Left lung (tissue), 10 donors: ENCODE measurements around the gene SIPA1L3. TPM values are rescaled to one million over a fixed set of nuclear protein-coding genes. Genes with fewer than 3 reads are reported as not detected.
A peak's percentile ranks its signal among the peaks of the same experiment; 100 is the strongest.

Experiments
- ATAC-seq: fragments of 200-7000 bp; cut with Tn5 transposase; one replicate; pipeline ENCODE4 v1.9.1; 2020; ENCODE audit warnings: moderate library complexity
- DNase-seq, 4 donors: peaks; one replicate each; pipeline ENCODE4 v3.0.0-alpha.2; 2013 to 2020
- H3K27ac ChIP-seq, 2 donors: fragments of 200-600 bp; sonication (generic) in 1 of 2; one replicate each; pipeline versions ENCODE4 v1.5.0 to v1.8.0; 2020 to 2021
- H3K27me3 ChIP-seq, 2 donors: fragments of 200-600 bp; sonication (generic) in 1 of 2; one replicate each; pipeline versions ENCODE4 v1.5.0 to v1.8.0; 2020 to 2021
- H3K36me3 ChIP-seq, 2 donors: fragments of 200-600 bp; sonication (generic) in 1 of 2; one replicate each; pipeline versions ENCODE4 v1.5.0 to v1.8.0; 2020 to 2021
- H3K4me1 ChIP-seq, 2 donors: fragments of 200-600 bp; one replicate each; pipeline ENCODE4 v1.8.0; 2021
- H3K4me3 ChIP-seq, 2 donors: fragments of 200-600 bp; sonication (generic) in 1 of 2; one replicate each; pipeline versions ENCODE4 v1.5.0 to v1.8.0; 2020 to 2021; ENCODE audit warnings: mild to moderate bottlenecking in 1 of 2
- H3K9me3 ChIP-seq, 2 donors: fragments of 200-600 bp; sonication (generic) in 1 of 2; one replicate each; pipeline versions ENCODE4 v1.5.0 to v1.8.0; 2020 to 2021
- intact Hi-C, 2 donors: fragments of 100-400 bp; cut with DNase I; formaldehyde crosslinking; loops; one replicate each; pipeline versions ENCODE4 v1.11.2 to v1.14.2; 2022
- polyA plus RNA-seq, 6 donors: library from polyadenylated mRNA; unstranded; fragments of 120-200 nt; gene quantifications; one replicate each; pipeline ENCODE4 v1.2.1, GENCODE V29; 2013; ENCODE audit not compliant: insufficient read length in 6 of 6
- total RNA-seq, 2 donors: library from RNA; stranded (reverse); fragmentation: NEBNext Ultra II Directional; extraction: Animal tissue kit (Norgen Biotek cat#: 25700); gene quantifications; one replicate each; pipeline ENCODE4 v1.2.1, GENCODE V29; 2021
- TF ChIP-seq, protein P1 (sequence below), 2 donors: fragments of 200-600 bp; sonication (generic) in 1 of 2; IDR thresholded peaks; one replicate each; pipeline versions ENCODE4 v1.5.0 to v1.8.0; 2021; ENCODE audit warnings: antibody characterized with exemption in 2 of 2
- donor health status: DM: no; HTN: yes; CAD: no.
- donor health status: DM: no; HTN: no; CAD: no.

Gene SIPA1L3
- total and polyA plus RNA-seq, 8 donors: 22.7 to 59.0 (median 27.4) TPM

DNA sequence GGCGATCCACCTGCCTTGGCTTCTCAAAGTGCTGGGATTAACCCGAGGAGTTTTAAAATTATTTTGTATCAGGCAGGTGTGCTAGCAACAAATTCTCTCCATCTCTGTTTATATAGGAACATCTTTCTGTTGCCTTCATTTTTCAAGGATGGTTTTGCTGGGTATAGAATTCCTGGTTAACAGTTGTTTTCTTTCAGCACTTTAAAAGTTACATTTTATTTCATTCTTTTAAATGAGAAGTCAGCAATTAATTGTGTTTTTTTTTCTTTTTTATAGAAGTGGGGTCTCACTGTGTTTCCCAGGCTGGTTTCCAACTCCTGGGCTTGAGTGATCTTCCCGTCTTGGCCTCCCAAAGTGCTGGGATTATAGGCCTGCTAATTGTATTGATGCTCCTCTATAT lies 273.1 kb downstream of the SIPA1L3 start:
- H3K36me3 ChIP-seq: peaks cover 0 to 42% of the 10 kb centered on the region in 2 donors
- H3K4me1 ChIP-seq: no peaks in the 10 kb centered on the region
- no peaks in the 10 kb centered on the region for H3K27me3 ChIP-seq
- H3K9me3 ChIP-seq: peaks cover 4 to 22% of the 10 kb centered on the region in 2 donors
- intact Hi-C loops: no loop called here
- ATAC-seq (no peak), DNase-seq (no peak)
- TF ChIP-seq, protein P1, sequence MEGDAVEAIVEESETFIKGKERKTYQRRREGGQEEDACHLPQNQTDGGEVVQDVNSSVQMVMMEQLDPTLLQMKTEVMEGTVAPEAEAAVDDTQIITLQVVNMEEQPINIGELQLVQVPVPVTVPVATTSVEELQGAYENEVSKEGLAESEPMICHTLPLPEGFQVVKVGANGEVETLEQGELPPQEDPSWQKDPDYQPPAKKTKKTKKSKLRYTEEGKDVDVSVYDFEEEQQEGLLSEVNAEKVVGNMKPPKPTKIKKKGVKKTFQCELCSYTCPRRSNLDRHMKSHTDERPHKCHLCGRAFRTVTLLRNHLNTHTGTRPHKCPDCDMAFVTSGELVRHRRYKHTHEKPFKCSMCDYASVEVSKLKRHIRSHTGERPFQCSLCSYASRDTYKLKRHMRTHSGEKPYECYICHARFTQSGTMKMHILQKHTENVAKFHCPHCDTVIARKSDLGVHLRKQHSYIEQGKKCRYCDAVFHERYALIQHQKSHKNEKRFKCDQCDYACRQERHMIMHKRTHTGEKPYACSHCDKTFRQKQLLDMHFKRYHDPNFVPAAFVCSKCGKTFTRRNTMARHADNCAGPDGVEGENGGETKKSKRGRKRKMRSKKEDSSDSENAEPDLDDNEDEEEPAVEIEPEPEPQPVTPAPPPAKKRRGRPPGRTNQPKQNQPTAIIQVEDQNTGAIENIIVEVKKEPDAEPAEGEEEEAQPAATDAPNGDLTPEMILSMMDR (IDR thresholded peaks at IDR 0.05): no peak
- H3K4me3 ChIP-seq: no peak overlapping the region
- H3K27ac ChIP-seq: no peak overlapping the region

DNA sequence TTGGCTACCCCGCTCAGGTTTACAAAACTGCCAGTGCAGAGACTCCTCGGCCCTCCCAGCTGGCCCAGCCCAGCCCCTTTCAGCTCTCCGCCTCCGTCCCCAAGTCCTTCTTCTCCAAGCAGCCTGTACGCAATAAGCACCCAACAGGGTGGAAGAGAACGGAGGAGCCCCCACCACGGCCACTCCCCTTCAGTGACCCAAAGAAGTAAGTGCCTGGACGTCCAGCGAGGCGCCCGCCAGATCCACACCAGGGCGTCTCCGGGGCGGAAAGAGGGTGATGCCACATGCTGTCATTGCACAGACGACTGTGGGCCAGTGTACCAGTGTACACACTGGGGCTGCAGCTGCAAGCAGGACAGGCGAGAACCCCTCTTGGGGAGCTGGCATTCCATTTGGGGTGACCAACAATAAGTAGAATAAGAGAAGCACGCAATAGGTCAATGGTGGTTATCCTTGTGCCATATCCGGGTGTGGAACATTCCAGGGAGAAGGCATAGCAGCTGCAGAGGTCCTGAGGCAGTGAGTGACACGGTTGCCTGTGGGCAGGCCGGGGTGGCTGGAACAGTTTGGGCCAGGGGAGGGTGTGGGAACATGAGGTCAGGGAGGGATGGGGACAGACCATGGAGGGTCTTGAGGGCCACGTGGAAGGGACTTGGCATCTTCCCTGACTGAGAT lies 275.7 kb downstream of the SIPA1L3 start:
- Histone ChIP-seq H3K27me3 (no peaks in the 10 kb centered on the region), H3K4me1 (no peaks in the 10 kb centered on the region), H3K4me3 (no peak overlapping the region), H3K9me3 (peaks cover 4 to 22% of the 10 kb centered on the region in 2 donors), H3K36me3 (peaks cover 0 to 50% of the 10 kb centered on the region in 2 donors), H3K27ac (no peak overlapping the region)
- ATAC-seq: no peak
- intact Hi-C loops: no loop called here
- TF ChIP-seq, protein P1 (IDR thresholded peaks at IDR 0.05): no peak
- no peak for DNase-seq

DNA sequence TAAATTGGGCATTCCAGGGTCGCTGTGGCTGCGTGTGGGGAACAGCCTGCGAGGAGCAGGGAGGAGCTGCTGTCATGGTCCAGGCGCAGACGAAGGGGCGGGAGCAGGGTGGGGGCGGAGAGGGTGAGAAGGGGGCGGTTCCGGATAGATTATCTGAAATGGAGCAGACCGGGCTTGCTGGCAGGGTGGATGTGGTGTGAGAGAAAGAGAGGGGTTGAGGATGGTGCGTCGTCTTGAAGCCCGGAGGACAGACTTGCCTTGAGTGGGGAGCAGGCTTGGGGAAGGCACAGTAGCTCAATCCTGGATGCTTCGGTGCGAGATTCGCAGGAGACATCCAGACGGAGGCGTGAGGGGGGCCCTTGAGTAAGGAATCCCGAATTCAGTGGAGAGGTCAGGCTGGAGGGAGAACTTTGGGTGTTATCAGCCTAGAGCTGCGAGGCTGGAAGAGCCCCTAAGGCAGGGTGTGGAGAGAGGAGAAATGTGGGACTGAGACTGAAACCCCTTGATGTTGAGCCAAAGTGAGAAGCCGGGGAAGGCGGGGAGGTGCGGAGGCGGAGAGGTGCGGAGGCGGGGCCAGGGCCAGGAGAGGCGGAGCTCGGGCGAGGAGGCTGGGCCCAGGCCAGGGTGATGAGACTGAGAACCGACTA lies 276.4 kb downstream of the SIPA1L3 start:
- ATAC-seq: peak; percentile 59
- Histone ChIP-seq H3K4me3 (no peak overlapping the region), H3K4me1 (no peaks in the 10 kb centered on the region), H3K27ac (no peak overlapping the region), H3K36me3 (peaks cover 0 to 50% of the 10 kb centered on the region in 2 donors), H3K9me3 (peaks cover 4 to 22% of the 10 kb centered on the region in 2 donors), H3K27me3 (no peaks in the 10 kb centered on the region)
- TF ChIP-seq, protein P1 (IDR thresholded peaks at IDR 0.05): no peak
- peak in 2 of 4 donors; percentile 31 to 56 for DNase-seq
- intact Hi-C loops: no loop called here

DNA sequence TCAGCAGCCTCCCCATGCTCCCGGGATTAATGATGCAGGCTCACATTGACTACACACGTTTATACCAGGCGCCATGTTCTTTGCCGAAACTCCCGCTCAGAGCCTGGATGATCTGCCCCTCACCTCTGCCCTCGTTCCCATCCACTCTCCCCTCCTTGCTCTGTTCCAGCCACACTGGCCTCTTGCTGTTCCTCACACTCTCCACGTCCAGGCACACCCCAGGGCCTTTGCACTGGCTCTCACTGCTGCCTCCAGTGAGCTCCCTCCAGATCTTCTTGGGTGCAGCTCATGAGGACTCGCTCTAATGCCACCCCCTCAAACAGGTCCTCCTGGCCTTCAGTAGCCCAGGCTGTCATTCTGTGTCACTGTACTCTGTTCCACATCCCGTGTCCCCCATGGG lies 277.8 kb downstream of the SIPA1L3 start:
- intact Hi-C loops: no loop called here
- DNase-seq: no peak
- no peaks in the 10 kb centered on the region for H3K4me1 ChIP-seq

DNA sequence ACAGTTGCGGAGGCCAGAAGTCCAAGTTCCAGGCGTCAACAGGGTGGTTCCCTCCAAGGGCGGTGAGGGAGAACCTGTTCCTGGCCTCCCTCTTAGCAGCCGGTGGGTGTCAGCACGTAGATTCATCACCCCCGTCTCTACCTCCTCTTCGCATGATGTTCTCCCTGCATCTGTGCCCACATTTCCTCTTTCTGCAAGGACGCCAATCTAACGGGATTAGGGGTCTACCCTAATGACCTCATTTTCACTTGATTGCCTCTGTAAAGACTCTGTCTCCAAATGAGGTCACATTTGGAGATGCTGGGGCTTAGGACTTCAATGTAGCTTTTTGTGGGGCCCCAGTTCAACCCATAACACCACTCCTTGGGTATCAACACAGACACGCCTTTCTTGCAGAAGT lies 278.6 kb downstream of the SIPA1L3 start:
- intact Hi-C loops: no loop called here
- TF ChIP-seq, protein P1 (IDR thresholded peaks at IDR 0.05): no peak

More for the DNA sequence above, 277.8 kb downstream of the SIPA1L3 start:
- ATAC-seq: no peak
- Histone ChIP-seq H3K4me3 (no peak overlapping the region), H3K27ac (no peak overlapping the region), H3K9me3 (peaks cover 4 to 10% of the 10 kb centered on the region in 2 donors), H3K27me3 (no peaks in the 10 kb centered on the region), H3K36me3 (peaks cover 0 to 42% of the 10 kb centered on the region in 2 donors)
- TF ChIP-seq, protein P1 (IDR thresholded peaks at IDR 0.05): no peak

More for the DNA sequence above, 278.6 kb downstream of the SIPA1L3 start:
- no peak for DNase-seq
- peaks cover 0 to 2% of the 10 kb centered on the region in 2 donors for H3K9me3 ChIP-seq
- H3K27ac ChIP-seq: no peak overlapping the region
- no peak for ATAC-seq
- no peaks in the 10 kb centered on the region for H3K4me1 ChIP-seq
- peaks cover 0 to 34% of the 10 kb centered on the region in 2 donors for H3K36me3 ChIP-seq
- H3K4me3 ChIP-seq: no peak overlapping the region
- H3K27me3 ChIP-seq: no peaks in the 10 kb centered on the region
